ENCODE results near the gene STXBP3.

Gene STXBP3

GRCh38 chr1:108715932-108716331 is 30.5 kb upstream of the STXBP3 start:
- no peaks in the 10 kb centered on the region for H3K79me2 ChIP-seq (ENCODE audit: low read length)
- no peak overlapping the region for H3K4me3 ChIP-seq (ENCODE audit: low read length)
- no peaks in the 10 kb centered on the region for H3K36me3 ChIP-seq (replicated peaks; ENCODE audit: insufficient read depth, low read length)
- H3K9me3 ChIP-seq (replicated peaks; ENCODE audit: insufficient read depth, low read length) = no peaks in the 10 kb centered on the region
- no peak overlapping the region for H3K4me2 ChIP-seq (ENCODE audit: low read depth, low read length)
- H4K20me1 ChIP-seq (ENCODE audit: insufficient read depth, low read length) = no peaks in the 10 kb centered on the region
- no peaks in the 10 kb centered on the region for H3F3A ChIP-seq (ENCODE audit: insufficient read depth, low read length)
- H3K9me2 ChIP-seq (replicated peaks; ENCODE audit: insufficient read depth, low read length) = no peaks in the 10 kb centered on the region
- H3K27ac ChIP-seq (ENCODE audit: low read length) = no peak overlapping the region
- no peak for TF ChIP-seq EZH2phosphoT487 (IDR thresholded peaks at IDR 0.05; ENCODE audit: low read length)
- TF ChIP-seq EZH2 (optimal IDR thresholded peaks at IDR 0.05; ENCODE audit: low read depth, low read length) = no peak
- TF ChIP-seq CTCF (IDR thresholded peaks at IDR 0.05; ENCODE audit: low read length) = no peak
- no peaks in the 10 kb centered on the region for H3K27me3 ChIP-seq (replicated peaks; ENCODE audit: insufficient read depth, low read length)
- DNase-seq = no peak
- peaks cover 9% of the 10 kb centered on the region; the same call in 1 of the 2 replicates for H3K4me1 ChIP-seq (ENCODE audit: low read length)
- H3K9ac ChIP-seq (ENCODE audit: low read length) = no peak overlapping the region
- no peak overlapping the region for H2AFZ ChIP-seq (ENCODE audit: low read length)

GRCh38 chr1:108716437-108717230 is 29.8 kb upstream of the STXBP3 start:
- Histone ChIP-seq H3K36me3 (replicated peaks; ENCODE audit: insufficient read depth, low read length) (no peaks in the 10 kb centered on the region), H3F3A (ENCODE audit: insufficient read depth, low read length) (no peaks in the 10 kb centered on the region), H3K27me3 (replicated peaks; ENCODE audit: insufficient read depth, low read length) (no peaks in the 10 kb centered on the region), H3K4me2 (ENCODE audit: low read depth, low read length) (no peak overlapping the region), H3K9ac (ENCODE audit: low read length) (no peak overlapping the region), H3K4me3 (ENCODE audit: low read length) (no peak overlapping the region), H3K9me2 (replicated peaks; ENCODE audit: insufficient read depth, low read length) (no peaks in the 10 kb centered on the region), H3K27ac (ENCODE audit: low read length) (no peak overlapping the region), H2AFZ (ENCODE audit: low read length) (no peak overlapping the region), H3K79me2 (ENCODE audit: low read length) (no peaks in the 10 kb centered on the region), H4K20me1 (ENCODE audit: insufficient read depth, low read length) (no peaks in the 10 kb centered on the region), H3K9me3 (replicated peaks; ENCODE audit: insufficient read depth, low read length) (no peaks in the 10 kb centered on the region), H3K4me1 (ENCODE audit: low read length) (peaks cover 9% of the 10 kb centered on the region; the same call in 1 of the 2 replicates)
- TF ChIP-seq EZH2 (optimal IDR thresholded peaks at IDR 0.05; ENCODE audit: low read depth, low read length) = no peak
- TF ChIP-seq EZH2phosphoT487 (IDR thresholded peaks at IDR 0.05; ENCODE audit: low read length) = no peak
- no peak for TF ChIP-seq CTCF (IDR thresholded peaks at IDR 0.05; ENCODE audit: low read length)
- no peak for DNase-seq

GRCh38 chr1:108717774-108718316 is 28.6 kb upstream of the STXBP3 start:
- Histone ChIP-seq H3K79me2 (ENCODE audit: low read length) (no peaks in the 10 kb centered on the region), H3K27me3 (replicated peaks; ENCODE audit: insufficient read depth, low read length) (no peaks in the 10 kb centered on the region)
- TF ChIP-seq EZH2phosphoT487 (IDR thresholded peaks at IDR 0.05; ENCODE audit: low read length) (no peak), EZH2 (optimal IDR thresholded peaks at IDR 0.05; ENCODE audit: low read depth, low read length) (no peak), CTCF (IDR thresholded peaks at IDR 0.05; ENCODE audit: low read length) (no peak)

More at GRCh38 chr1:108717774-108718316, 28.6 kb upstream of the STXBP3 start:
- H3F3A ChIP-seq (ENCODE audit: insufficient read depth, low read length) = peaks cover 3% of the 10 kb centered on the region; the same call in 1 of the 2 replicates
- H3K27ac ChIP-seq (ENCODE audit: low read length) = no peak overlapping the region
- H3K4me3 ChIP-seq (ENCODE audit: low read length) = no peak overlapping the region
- H3K36me3 ChIP-seq (replicated peaks; ENCODE audit: insufficient read depth, low read length) = no peaks in the 10 kb centered on the region
- no peak overlapping the region for H3K4me2 ChIP-seq (ENCODE audit: low read depth, low read length)
- no peaks in the 10 kb centered on the region for H4K20me1 ChIP-seq (ENCODE audit: insufficient read depth, low read length)
- H3K9me3 ChIP-seq (replicated peaks; ENCODE audit: insufficient read depth, low read length) = no peaks in the 10 kb centered on the region
- no peak for DNase-seq
- H3K4me1 ChIP-seq (ENCODE audit: low read length) = peaks cover 9% of the 10 kb centered on the region; the same call in 1 of the 2 replicates
- no peak overlapping the region for H3K9ac ChIP-seq (ENCODE audit: low read length)
- H2AFZ ChIP-seq (ENCODE audit: low read length) = no peak overlapping the region
- H3K9me2 ChIP-seq (replicated peaks; ENCODE audit: insufficient read depth, low read length) = no peaks in the 10 kb centered on the region
